CD14-positive monocyte (primary cell): ENCODE measurements around the gene PSMG4. TPM values are rescaled to one million over a fixed set of nuclear protein-coding genes. Genes with fewer than 3 reads are reported as not detected.

ENCODE experiments used
- DNase-seq, 3 donors: peaks; one replicate each; pipeline ENCODE4 v3.0.0-alpha.2; 2011 to 2022
- H2AFZ ChIP-seq: 2 replicates; pipeline ENCODE4 v1.6.0; 2012; ENCODE audit warnings: mild to moderate bottlenecking, low read depth, low read length, inconsistent platforms; ENCODE audit not compliant: insufficient read depth, poor library complexity, severe bottlenecking
- H3K27ac ChIP-seq, 2 donors: 1 replicate in 1 of 2; 2 replicates in 1 of 2; pipeline ENCODE4 v1.5.1; 2012 to 2013; ENCODE audit warnings: low read length in 2 of 2, control low read depth in 1 of 2, inconsistent platforms in 1 of 2, low read depth in 1 of 2, mild to moderate bottlenecking in 1 of 2
- H3K27me3 ChIP-seq, 2 donors: one replicate each; pipeline versions ENCODE4 v1.6.0 to v1.6.1; 2011 to 2013; ENCODE audit warnings: low read length in 2 of 2; ENCODE audit not compliant: control insufficient read depth in 2 of 2, insufficient read depth in 2 of 2
- H3K36me3 ChIP-seq, 2 donors: replicated peaks in 1 of 2; 1 replicate in 1 of 2; 2 replicates in 1 of 2; pipeline versions ENCODE4 v1.5.1 to v1.6.1; 2012 to 2013; ENCODE audit warnings: low read length in 2 of 2, control low read depth in 1 of 2, inconsistent platforms in 1 of 2, mild to moderate bottlenecking in 1 of 2; ENCODE audit not compliant: insufficient read depth in 2 of 2, control insufficient read depth in 1 of 2
- H3K4me1 ChIP-seq, 2 donors: 1 replicate in 1 of 2; 2 replicates in 1 of 2; pipeline versions ENCODE4 v1.5.1 to v1.6.1; 2012 to 2013; ENCODE audit warnings: low read length in 2 of 2, control low read depth in 1 of 2, inconsistent platforms in 1 of 2, mild to moderate bottlenecking in 1 of 2, moderate library complexity in 1 of 2; ENCODE audit not compliant: insufficient read depth in 2 of 2, control insufficient read depth in 1 of 2
- H3K4me2 ChIP-seq: replicated peaks from 2 replicates; pipeline ENCODE3; 2012; ENCODE audit warnings: low read length, moderate library complexity, mild to moderate bottlenecking; ENCODE audit not compliant: poor library complexity, severe bottlenecking; ENCODE audit errors: extremely low read depth
- H3K4me3 ChIP-seq, 3 experiments: fragments of 200-600 bp in 1 of 3; sonication (generic) in 1 of 3; replicated peaks in 1 of 3; 1 replicate in 2 of 3; 2 replicates in 1 of 3; pipeline ENCODE4 v1.5.1; 2011 to 2013; ENCODE audit warnings: low read length in 3 of 3, mild to moderate bottlenecking in 3 of 3, control low read depth in 2 of 3, low read depth in 2 of 3, inconsistent platforms in 1 of 3, moderate library complexity in 1 of 3
- H3K79me2 ChIP-seq: 2 replicates; pipeline ENCODE4 v1.6.0; 2012; ENCODE audit warnings: mild to moderate bottlenecking, control low read depth, inconsistent platforms, low read length, moderate library complexity; ENCODE audit not compliant: insufficient read depth
- H3K9ac ChIP-seq: 2 replicates; pipeline ENCODE4 v1.6.0; 2017; ENCODE audit warnings: low read length, mild to moderate bottlenecking; ENCODE audit not compliant: insufficient read depth, poor library complexity, severe bottlenecking
- H3K9me3 ChIP-seq, 2 donors: replicated peaks in 1 of 2; 1 replicate in 1 of 2; 2 replicates in 1 of 2; pipeline versions ENCODE4 v1.5.1 to v1.6.1; 2012 to 2013; ENCODE audit warnings: low read length in 2 of 2, control low read depth in 1 of 2; ENCODE audit not compliant: control insufficient read depth in 1 of 2, insufficient read depth in 1 of 2
- H4K20me1 ChIP-seq: 2 replicates; pipeline ENCODE4 v1.6.0; 2012; ENCODE audit warnings: mild to moderate bottlenecking, low read length, control low read depth, moderate library complexity; ENCODE audit not compliant: insufficient read depth
- H3K27ac Mint-ChIP-seq, 7 donors: one replicate each; pipeline ENCODE4 v1.8.0; 2020; ENCODE audit warnings: mild to moderate bottlenecking in 7 of 7, mixed read lengths in 7 of 7, moderate library complexity in 6 of 7, inconsistent platforms in 2 of 7
- H3K27me3 Mint-ChIP-seq, 3 donors: one replicate each; pipeline ENCODE4 v1.8.0; 2021 to 2022; ENCODE audit warnings: low read depth in 3 of 3, mild to moderate bottlenecking in 3 of 3, mixed read lengths in 3 of 3, moderate library complexity in 3 of 3, inconsistent platforms in 1 of 3
- H3K36me3 Mint-ChIP-seq, 2 donors: one replicate each; pipeline ENCODE4 v1.8.0; 2020; ENCODE audit warnings: mixed read lengths in 2 of 2, inconsistent platforms in 1 of 2, mild to moderate bottlenecking in 1 of 2
- H3K4me1 Mint-ChIP-seq: one replicate; pipeline ENCODE4 v1.8.0; 2020; ENCODE audit warnings: mild to moderate bottlenecking, mixed read lengths
- H3K4me3 Mint-ChIP-seq, 2 donors: one replicate each; pipeline ENCODE4 v1.8.0; 2020; ENCODE audit warnings: mild to moderate bottlenecking in 2 of 2, mixed read lengths in 2 of 2, moderate library complexity in 1 of 2
- H3K9me3 Mint-ChIP-seq, 7 donors: one replicate each; pipeline ENCODE4 v1.8.0; 2020 to 2022; ENCODE audit warnings: mixed read lengths in 7 of 7, mild to moderate bottlenecking in 6 of 7, moderate library complexity in 6 of 7, inconsistent platforms in 2 of 7
- CTCF ChIP-seq: fragments of 200-600 bp; IDR thresholded peaks from one replicate; pipeline ENCODE4 v1.8.0; 2022; ENCODE audit warnings: antibody characterized with exemption, mild to moderate bottlenecking
- WGBS: methylation state at CpG from one replicate; pipeline ENCODE4 v1.1.5; 2013; ENCODE audit warnings: missing lambda C conversion rate; ENCODE audit not compliant: insufficient coverage; 5-methylcytosine and 5-hydroxymethylcytosine counted together
- intact Hi-C, 2 donors: fragments of 100-400 bp; cut with micrococcal nuclease; formaldehyde crosslinking; loops; one replicate each; pipeline versions ENCODE4 v1.15.0 to v1.15.1; 2023
- polyA plus RNA-seq, 3 donors: library from polyadenylated mRNA; depleted of rRNA in 1 of 3; unstranded in 2 of 3; stranded (reverse) in 1 of 3; fragments of 300-500 nt in 2 of 3; fragments of >200 nt in 1 of 3; fragmentation: Illumina TruSeq in 2 of 3; gene quantifications; 1 replicate in 2 of 3; 2 replicates in 1 of 3; pipeline ENCODE4 v1.2.3, GENCODE V29; 2012 to 2021

The PSMG4 gene
- polyA plus RNA-seq, 3 donors = 23.6 to 31.1 (median 27.9) TPM

- Histone ChIP-seq H4K20me1 (no peaks in the 10 kb centered on the region), H3K9me3 (peaks cover 0 to 34% of the 10 kb centered on the region in 2 donors), H2AFZ (peak within 1 kb of the TSS; percentile 11), H3K4me3 (peak within 1 kb of the TSS in 1 of 3 experiments; percentile 49), H3K79me2 (no peaks in the 10 kb centered on the region), H3K4me1 (peaks cover 27 to 44% of the 10 kb centered on the region in 2 donors), H3K4me2 (peak within 1 kb of the TSS; percentile 68), H3K27me3 (peaks cover 71 to 88% of the 10 kb centered on the region in 2 donors), H3K9ac (no peak within 1 kb of the TSS), H3K36me3 (no peaks in the 10 kb centered on the region), H3K27ac (no peak within 1 kb of the TSS)
- DNase-seq = no peak
- no peak for TF ChIP-seq CTCF
- H3K27me3 Mint-ChIP-seq = peaks cover 78 to 89% (median 79%) of the 10 kb centered on the region in 3 donors
- peaks cover 2 to 7% of the 10 kb centered on the region in 2 donors for H3K36me3 Mint-ChIP-seq
- WGBS = 2% methylated on average over 66 of the region's 66 CpGs
- H3K9me3 Mint-ChIP-seq = peaks cover 0 to 25% (median 13%) of the 10 kb centered on the region in 7 donors
- no peak within 1 kb of the TSS for H3K27ac Mint-ChIP-seq
- H3K4me3 Mint-ChIP-seq = peak within 1 kb of the TSS; percentile 63 to 88
- H3K4me1 Mint-ChIP-seq = peaks cover 36% of the 10 kb centered on the region
- intact Hi-C loops = no loop called here
These were observed 31.2 kb upstream of the PSMG4 start, which contains the start of gene TUBB2B for GRCh38 chr6:3227363-3228045. TSS of gene TUBB2B (minus strand) at chr6:3227653. CDS start at chr6:3227543, 110 bp downstream.

GRCh38 chr6:3228046-3228671 is 30.6 kb upstream of the PSMG4 start:
- Histone ChIP-seq H3K27ac (no peak overlapping the region), H3K4me3 (no peak overlapping the region), H3K4me2 (peak overlapping the region; percentile 68), H3K36me3 (no peaks in the 10 kb centered on the region), H2AFZ (no peak overlapping the region), H3K27me3 (peaks cover 73 to 90% of the 10 kb centered on the region in 2 donors), H3K9ac (no peak overlapping the region), H3K79me2 (no peaks in the 10 kb centered on the region), H3K9me3 (peaks cover 0 to 35% of the 10 kb centered on the region in 2 donors), H4K20me1 (no peaks in the 10 kb centered on the region), H3K4me1 (peaks cover 27 to 44% of the 10 kb centered on the region in 2 donors)
- 4% methylated on average over 29 of the region's 38 CpGs for WGBS
- H3K9me3 Mint-ChIP-seq = peaks cover 0 to 27% (median 13%) of the 10 kb centered on the region in 7 donors
- peaks cover 36% of the 10 kb centered on the region for H3K4me1 Mint-ChIP-seq
- no peak overlapping the region for H3K27ac Mint-ChIP-seq
- no peak for DNase-seq
- TF ChIP-seq CTCF = no peak
- peaks cover 2 to 8% of the 10 kb centered on the region in 2 donors for H3K36me3 Mint-ChIP-seq
- intact Hi-C loops = no loop called here
- peaks cover 83 to 93% (median 84%) of the 10 kb centered on the region in 3 donors for H3K27me3 Mint-ChIP-seq
- H3K4me3 Mint-ChIP-seq = peak overlapping the region in 1 of 2 donors; percentile 83
